Measurements from ENCODE around the gene FSIP1.

DNA sequence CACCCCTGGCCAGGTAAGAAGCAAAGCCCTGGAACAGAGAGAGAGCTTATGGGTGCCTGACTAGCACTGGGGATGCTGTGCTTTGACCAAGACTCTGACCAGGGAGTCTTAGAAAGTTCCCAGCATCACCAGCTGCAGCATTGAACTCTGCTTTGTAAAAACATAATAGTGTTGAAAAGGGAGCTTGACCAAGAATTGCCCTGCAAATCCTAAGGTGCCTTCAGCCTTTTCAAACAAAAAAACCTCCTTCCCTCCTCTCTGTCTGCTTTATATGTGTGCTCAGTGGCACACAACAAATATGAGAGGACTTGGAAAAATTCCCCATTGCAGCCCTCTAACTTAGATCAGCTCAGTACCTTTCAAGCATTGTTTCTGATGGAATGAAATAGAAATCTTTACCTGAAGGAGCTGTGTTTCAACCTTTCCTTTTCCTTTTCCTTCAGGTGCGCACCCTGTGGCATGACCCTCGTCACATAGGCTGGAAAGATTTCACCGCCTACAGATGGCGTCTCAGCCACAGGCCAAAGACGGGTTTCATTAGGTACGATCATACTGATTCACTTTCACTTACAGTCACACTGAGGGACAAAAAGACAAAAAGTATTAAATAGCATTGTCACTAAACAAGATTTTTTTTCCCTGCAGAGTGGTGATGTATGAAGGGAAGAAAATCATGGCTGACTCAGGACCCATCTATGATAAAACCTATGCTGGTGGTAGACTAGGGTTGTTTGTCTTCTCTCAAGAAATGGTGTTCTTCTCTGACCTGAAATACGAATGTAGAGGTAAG lies 188.8 kb downstream of the FSIP1 start:
- TF ChIP-seq EZH2 (IDR thresholded peaks at IDR 0.05; ENCODE audit: borderline replicate concordance, low read depth, low read length) (no peak), POLR2A (conservative IDR thresholded peaks at IDR 0.05) (no peak), ZNF830 (CRISPR knock-in tag; IDR thresholded peaks at IDR 0.05) (no peak), ATF1 (CRISPR knock-in tag; IDR thresholded peaks at IDR 0.05) (no peak), ATF1 (tag; IDR thresholded peaks at IDR 0.05) (no peak), ZNF780A (CRISPR knock-in tag; IDR thresholded peaks at IDR 0.05) (no peak), ZNF384 (IDR thresholded peaks at IDR 0.05; ENCODE audit: low read depth, low read length) (no peak), PCBP1 (IDR thresholded peaks at IDR 0.05; ENCODE audit: low read depth, low read length, poor library complexity, severe bottlenecking) (no peak), CHD2 (IDR thresholded peaks at IDR 0.05; ENCODE audit: low read depth, low read length) (no peak), ZFX (CRISPR knock-in tag; IDR thresholded peaks at IDR 0.05) (no peak), SP1 (CRISPR knock-in tag; IDR thresholded peaks at IDR 0.05) (no peak), CTCF (IDR thresholded peaks at IDR 0.05 in 2 of 3, conservative IDR thresholded peaks at IDR 0.05 in 1 of 3; ENCODE audit: insufficient read depth in 2 of 3, low read depth in 1 of 3, low read length in 3 of 3) (peak in 2 of 3 experiments; percentile 11 to 12; a peak in 1 of 6 replicates), SRF (CRISPR knock-in tag; IDR thresholded peaks at IDR 0.05) (no peak), PHF8 (IDR thresholded peaks at IDR 0.05; ENCODE audit: borderline replicate concordance, low read length) (no peak)
- TF ChIP-seq, protein P1, sequence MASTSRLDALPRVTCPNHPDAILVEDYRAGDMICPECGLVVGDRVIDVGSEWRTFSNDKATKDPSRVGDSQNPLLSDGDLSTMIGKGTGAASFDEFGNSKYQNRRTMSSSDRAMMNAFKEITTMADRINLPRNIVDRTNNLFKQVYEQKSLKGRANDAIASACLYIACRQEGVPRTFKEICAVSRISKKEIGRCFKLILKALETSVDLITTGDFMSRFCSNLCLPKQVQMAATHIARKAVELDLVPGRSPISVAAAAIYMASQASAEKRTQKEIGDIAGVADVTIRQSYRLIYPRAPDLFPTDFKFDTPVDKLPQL (IDR thresholded peaks at IDR 0.05; ENCODE audit: extremely low read depth, insufficient read length), result no peak

All from K562 (cell line).